CD14-positive monocyte (primary cell): ENCODE data around the gene OXER1. TPM values are rescaled to one million over a fixed set of nuclear protein-coding genes. Genes with fewer than 3 reads are reported as not detected.
A peak's percentile ranks its signal among the peaks of the same experiment; 100 is the strongest.

Source experiments
- DNase-seq, 3 donors: peaks; one replicate each; pipeline ENCODE4 v3.0.0-alpha.2; 2011 to 2022
- H2AFZ ChIP-seq: 2 replicates; pipeline ENCODE4 v1.6.0; 2012; ENCODE audit warnings: mild to moderate bottlenecking, low read depth, low read length, inconsistent platforms; ENCODE audit not compliant: insufficient read depth, poor library complexity, severe bottlenecking
- H3K27ac ChIP-seq, 2 donors: 1 replicate in 1 of 2; 2 replicates in 1 of 2; pipeline ENCODE4 v1.5.1; 2012 to 2013; ENCODE audit warnings: low read length in 2 of 2, control low read depth in 1 of 2, inconsistent platforms in 1 of 2, low read depth in 1 of 2, mild to moderate bottlenecking in 1 of 2
- H3K27me3 ChIP-seq, 2 donors: one replicate each; pipeline versions ENCODE4 v1.6.0 to v1.6.1; 2011 to 2013; ENCODE audit warnings: low read length in 2 of 2; ENCODE audit not compliant: control insufficient read depth in 2 of 2, insufficient read depth in 2 of 2
- H3K36me3 ChIP-seq, 2 donors: replicated peaks in 1 of 2; 1 replicate in 1 of 2; 2 replicates in 1 of 2; pipeline versions ENCODE4 v1.5.1 to v1.6.1; 2012 to 2013; ENCODE audit warnings: low read length in 2 of 2, control low read depth in 1 of 2, inconsistent platforms in 1 of 2, mild to moderate bottlenecking in 1 of 2; ENCODE audit not compliant: insufficient read depth in 2 of 2, control insufficient read depth in 1 of 2
- H3K4me1 ChIP-seq, 2 donors: 1 replicate in 1 of 2; 2 replicates in 1 of 2; pipeline versions ENCODE4 v1.5.1 to v1.6.1; 2012 to 2013; ENCODE audit warnings: low read length in 2 of 2, control low read depth in 1 of 2, inconsistent platforms in 1 of 2, mild to moderate bottlenecking in 1 of 2, moderate library complexity in 1 of 2; ENCODE audit not compliant: insufficient read depth in 2 of 2, control insufficient read depth in 1 of 2
- H3K4me2 ChIP-seq: replicated peaks from 2 replicates; pipeline ENCODE3; 2012; ENCODE audit warnings: low read length, moderate library complexity, mild to moderate bottlenecking; ENCODE audit not compliant: poor library complexity, severe bottlenecking; ENCODE audit errors: extremely low read depth
- H3K4me3 ChIP-seq, 3 experiments: fragments of 200-600 bp in 1 of 3; sonication (generic) in 1 of 3; replicated peaks in 1 of 3; 1 replicate in 2 of 3; 2 replicates in 1 of 3; pipeline ENCODE4 v1.5.1; 2011 to 2013; ENCODE audit warnings: low read length in 3 of 3, mild to moderate bottlenecking in 3 of 3, control low read depth in 2 of 3, low read depth in 2 of 3, inconsistent platforms in 1 of 3, moderate library complexity in 1 of 3
- H3K79me2 ChIP-seq: 2 replicates; pipeline ENCODE4 v1.6.0; 2012; ENCODE audit warnings: mild to moderate bottlenecking, control low read depth, inconsistent platforms, low read length, moderate library complexity; ENCODE audit not compliant: insufficient read depth
- H3K9ac ChIP-seq: 2 replicates; pipeline ENCODE4 v1.6.0; 2017; ENCODE audit warnings: low read length, mild to moderate bottlenecking; ENCODE audit not compliant: insufficient read depth, poor library complexity, severe bottlenecking
- H3K9me3 ChIP-seq, 2 donors: replicated peaks in 1 of 2; 1 replicate in 1 of 2; 2 replicates in 1 of 2; pipeline versions ENCODE4 v1.5.1 to v1.6.1; 2012 to 2013; ENCODE audit warnings: low read length in 2 of 2, control low read depth in 1 of 2; ENCODE audit not compliant: control insufficient read depth in 1 of 2, insufficient read depth in 1 of 2
- H4K20me1 ChIP-seq: 2 replicates; pipeline ENCODE4 v1.6.0; 2012; ENCODE audit warnings: mild to moderate bottlenecking, low read length, control low read depth, moderate library complexity; ENCODE audit not compliant: insufficient read depth
- H3K27ac Mint-ChIP-seq, 7 donors: one replicate each; pipeline ENCODE4 v1.8.0; 2020; ENCODE audit warnings: mild to moderate bottlenecking in 7 of 7, mixed read lengths in 7 of 7, moderate library complexity in 6 of 7, inconsistent platforms in 2 of 7
- H3K27me3 Mint-ChIP-seq, 3 donors: one replicate each; pipeline ENCODE4 v1.8.0; 2021 to 2022; ENCODE audit warnings: low read depth in 3 of 3, mild to moderate bottlenecking in 3 of 3, mixed read lengths in 3 of 3, moderate library complexity in 3 of 3, inconsistent platforms in 1 of 3
- H3K36me3 Mint-ChIP-seq, 2 donors: one replicate each; pipeline ENCODE4 v1.8.0; 2020; ENCODE audit warnings: mixed read lengths in 2 of 2, inconsistent platforms in 1 of 2, mild to moderate bottlenecking in 1 of 2
- H3K4me1 Mint-ChIP-seq: one replicate; pipeline ENCODE4 v1.8.0; 2020; ENCODE audit warnings: mild to moderate bottlenecking, mixed read lengths
- H3K4me3 Mint-ChIP-seq, 2 donors: one replicate each; pipeline ENCODE4 v1.8.0; 2020; ENCODE audit warnings: mild to moderate bottlenecking in 2 of 2, mixed read lengths in 2 of 2, moderate library complexity in 1 of 2
- H3K9me3 Mint-ChIP-seq, 7 donors: one replicate each; pipeline ENCODE4 v1.8.0; 2020 to 2022; ENCODE audit warnings: mixed read lengths in 7 of 7, mild to moderate bottlenecking in 6 of 7, moderate library complexity in 6 of 7, inconsistent platforms in 2 of 7
- WGBS: methylation state at CpG from one replicate; pipeline ENCODE4 v1.1.5; 2013; ENCODE audit warnings: missing lambda C conversion rate; ENCODE audit not compliant: insufficient coverage; 5-methylcytosine and 5-hydroxymethylcytosine counted together
- intact Hi-C, 2 donors: fragments of 100-400 bp; cut with micrococcal nuclease; formaldehyde crosslinking; loops; one replicate each; pipeline versions ENCODE4 v1.15.0 to v1.15.1; 2023
- polyA plus RNA-seq, 3 donors: library from polyadenylated mRNA; depleted of rRNA in 1 of 3; unstranded in 2 of 3; stranded (reverse) in 1 of 3; fragments of 300-500 nt in 2 of 3; fragments of >200 nt in 1 of 3; fragmentation: Illumina TruSeq in 2 of 3; gene quantifications; 1 replicate in 2 of 3; 2 replicates in 1 of 3; pipeline ENCODE4 v1.2.3, GENCODE V29; 2012 to 2021
- TF ChIP-seq, protein P1 (sequence below): fragments of 200-600 bp; IDR thresholded peaks from one replicate; pipeline ENCODE4 v1.8.0; 2022; ENCODE audit warnings: antibody characterized with exemption, mild to moderate bottlenecking

The OXER1 gene
- polyA plus RNA-seq, 3 donors: 3.8 to 13.3 (median 5.7) TPM

DNA sequence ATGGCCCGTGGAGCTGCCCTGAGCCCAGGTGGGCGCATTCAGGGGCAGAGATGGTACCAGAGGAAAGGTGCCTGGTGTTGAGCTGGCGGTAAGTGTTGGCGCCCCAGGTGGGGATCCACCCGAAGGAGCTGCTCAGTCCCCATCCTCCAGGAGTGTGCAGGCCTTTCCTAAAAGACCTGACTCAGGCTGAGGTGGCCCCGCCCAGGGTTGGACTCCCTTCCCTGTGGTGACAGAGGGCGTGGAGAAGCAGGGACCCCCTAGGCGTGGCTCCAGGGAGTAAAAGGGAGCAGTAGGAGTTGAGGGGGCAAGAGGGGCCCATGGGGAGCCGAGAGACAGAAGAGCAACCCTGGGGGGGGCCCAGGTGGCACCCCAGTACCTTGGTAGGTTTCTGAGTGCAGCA lies 2.4 kb downstream of the OXER1 start:
- H3K36me3 ChIP-seq: no peaks in the 10 kb centered on the region
- H3K4me2 ChIP-seq: no peak overlapping the region
- Mint-ChIP-seq H3K27me3 (peaks cover 0 to 5% (median 3%) of the 10 kb centered on the region in 3 donors), H3K4me3 (peak overlapping the region in 1 of 2 donors; percentile 26), H3K4me1 (peaks cover 47% of the 10 kb centered on the region), H3K9me3 (peaks cover 0 to 5% (median 2%) of the 10 kb centered on the region in 7 donors), H3K27ac (peak overlapping the region in 1 of 7 donors; percentile 42), H3K36me3 (peaks cover 15 to 21% of the 10 kb centered on the region in 2 donors)
- no peak overlapping the region for H3K27ac ChIP-seq
- WGBS: 98% methylated on average over 8 of the region's 9 CpGs
- intact Hi-C loops: loop anchor here in 1 of 2 donors (5.0 kb wide), 1 partner anchor 41 kb away; no protein-coding TSS in a partner anchor
- H3K4me1 ChIP-seq: peaks cover 41 to 52% of the 10 kb centered on the region in 2 donors
- no peaks in the 10 kb centered on the region for H3K79me2 ChIP-seq
- no peak for DNase-seq
- H3K27me3 ChIP-seq: no peaks in the 10 kb centered on the region
- H3K9me3 ChIP-seq: peaks cover 0 to 2% of the 10 kb centered on the region in 2 donors
- H4K20me1 ChIP-seq: no peaks in the 10 kb centered on the region
- no peak overlapping the region for H3K4me3 ChIP-seq
- H2AFZ ChIP-seq: no peak overlapping the region
- no peak overlapping the region for H3K9ac ChIP-seq
- TF ChIP-seq, protein P1, sequence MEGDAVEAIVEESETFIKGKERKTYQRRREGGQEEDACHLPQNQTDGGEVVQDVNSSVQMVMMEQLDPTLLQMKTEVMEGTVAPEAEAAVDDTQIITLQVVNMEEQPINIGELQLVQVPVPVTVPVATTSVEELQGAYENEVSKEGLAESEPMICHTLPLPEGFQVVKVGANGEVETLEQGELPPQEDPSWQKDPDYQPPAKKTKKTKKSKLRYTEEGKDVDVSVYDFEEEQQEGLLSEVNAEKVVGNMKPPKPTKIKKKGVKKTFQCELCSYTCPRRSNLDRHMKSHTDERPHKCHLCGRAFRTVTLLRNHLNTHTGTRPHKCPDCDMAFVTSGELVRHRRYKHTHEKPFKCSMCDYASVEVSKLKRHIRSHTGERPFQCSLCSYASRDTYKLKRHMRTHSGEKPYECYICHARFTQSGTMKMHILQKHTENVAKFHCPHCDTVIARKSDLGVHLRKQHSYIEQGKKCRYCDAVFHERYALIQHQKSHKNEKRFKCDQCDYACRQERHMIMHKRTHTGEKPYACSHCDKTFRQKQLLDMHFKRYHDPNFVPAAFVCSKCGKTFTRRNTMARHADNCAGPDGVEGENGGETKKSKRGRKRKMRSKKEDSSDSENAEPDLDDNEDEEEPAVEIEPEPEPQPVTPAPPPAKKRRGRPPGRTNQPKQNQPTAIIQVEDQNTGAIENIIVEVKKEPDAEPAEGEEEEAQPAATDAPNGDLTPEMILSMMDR: no peak

DNA sequence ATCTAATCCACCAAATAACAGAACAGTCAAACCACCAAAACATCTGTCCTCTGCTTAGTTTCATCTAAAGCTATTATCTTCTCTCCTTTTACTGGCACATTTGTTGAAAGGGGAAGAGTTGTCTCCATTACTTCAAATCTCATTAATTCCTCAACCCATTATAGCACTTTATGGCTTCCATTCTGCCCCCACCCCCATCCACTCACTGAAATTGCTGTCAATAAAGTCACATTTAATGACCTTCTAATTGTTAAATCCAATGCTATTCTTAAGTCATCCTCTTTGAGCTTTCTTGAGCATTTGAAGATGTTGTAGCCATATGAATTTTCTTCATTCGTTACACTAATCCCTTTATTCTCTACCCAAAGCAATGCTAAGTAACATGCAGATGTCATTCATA lies 5.2 kb downstream of the OXER1 start:
- TF ChIP-seq, protein P1: no peak
- peaks cover 15 to 25% of the 10 kb centered on the region in 2 donors for H3K36me3 Mint-ChIP-seq
- Histone ChIP-seq H3K27ac (no peak overlapping the region), H3K4me1 (peaks cover 52 to 59% of the 10 kb centered on the region in 2 donors), H3K4me3 (no peak overlapping the region), H3K4me2 (no peak overlapping the region), H3K27me3 (no peaks in the 10 kb centered on the region), H3K79me2 (no peaks in the 10 kb centered on the region), H4K20me1 (no peaks in the 10 kb centered on the region), H3K36me3 (no peaks in the 10 kb centered on the region), H3K9ac (no peak overlapping the region), H2AFZ (no peak overlapping the region), H3K9me3 (peaks cover 0 to 2% of the 10 kb centered on the region in 2 donors)
- no peak for DNase-seq
- H3K27ac Mint-ChIP-seq: no peak overlapping the region
- peaks cover 56% of the 10 kb centered on the region for H3K4me1 Mint-ChIP-seq
- no CpG with 5 or more reads among the region's 1 CpG for WGBS
- H3K9me3 Mint-ChIP-seq: peaks cover 0 to 5% (median 2%) of the 10 kb centered on the region in 7 donors
- H3K4me3 Mint-ChIP-seq: no peak overlapping the region
- peaks cover 0 to 5% (median 3%) of the 10 kb centered on the region in 3 donors for H3K27me3 Mint-ChIP-seq
- intact Hi-C loops: loop anchor here in 1 of 2 donors (5.0 kb wide), 2 partner anchors 36 to 44 kb away; no protein-coding TSS in a partner anchor
